Keratinocyte (primary cell): ENCODE measurements around the gene THRB. TPM values are rescaled to one million over a fixed set of nuclear protein-coding genes. Genes with fewer than 3 reads are reported as not detected.

Source experiments
- DNase-seq: peaks from one replicate; pipeline ENCODE4 v3.0.0-alpha.2; 2011; ENCODE audit warnings: low read depth, missing footprints, low spot score
- FAIRE-seq: peaks from 2 replicates; lab custom pipeline; 2011; peaks lifted over from hg19 to GRCh38; lab: Jason Lieb, UNC
- H2AFZ ChIP-seq: 2 replicates; pipeline ENCODE4 v1.6.0; 2012; ENCODE audit warnings: low read length, control low read depth, inconsistent platforms; ENCODE audit not compliant: control insufficient read depth
- H3K27ac ChIP-seq: 2 replicates; pipeline ENCODE4 v1.5.1; 2011; ENCODE audit warnings: low read length; ENCODE audit not compliant: control insufficient read depth, insufficient read depth
- H3K27me3 ChIP-seq: 3 replicates; pipeline ENCODE4 v1.6.0; 2011; ENCODE audit warnings: low read length; ENCODE audit not compliant: control insufficient read depth, insufficient read depth; ENCODE audit errors: extremely low read depth
- H3K36me3 ChIP-seq, 2 experiments: 2 replicates in 1 of 2; 3 replicates in 1 of 2; pipeline ENCODE4 v1.5.1; 2011; ENCODE audit warnings: low read length in 2 of 2, mild to moderate bottlenecking in 1 of 2; ENCODE audit not compliant: control insufficient read depth in 2 of 2, insufficient read depth in 2 of 2; ENCODE audit errors: extremely low read depth in 1 of 2
- H3K4me1 ChIP-seq: 3 replicates; pipeline ENCODE4 v1.5.1; 2011; ENCODE audit warnings: low read length; ENCODE audit not compliant: control insufficient read depth, insufficient read depth; ENCODE audit errors: extremely low read depth
- H3K4me2 ChIP-seq: 3 replicates; pipeline ENCODE4 v1.6.0; 2011; ENCODE audit warnings: low read depth, low read length; ENCODE audit not compliant: control insufficient read depth, insufficient read depth; ENCODE audit errors: extremely low read depth
- H3K4me3 ChIP-seq, 3 experiments: fragments of 200-600 bp in 1 of 3; sonication (generic) in 1 of 3; 2 replicates in 2 of 3; 3 replicates in 1 of 3; pipeline ENCODE4 v1.5.1; 2011 to 2016; ENCODE audit warnings: low read length in 3 of 3, mild to moderate bottlenecking in 3 of 3, control low read depth in 2 of 3, inconsistent platforms in 1 of 3, low read depth in 1 of 3, mixed read lengths in 1 of 3, mixed run types in 1 of 3, moderate library complexity in 1 of 3; ENCODE audit not compliant: control insufficient read depth in 2 of 3, insufficient read depth in 2 of 3; ENCODE audit errors: extremely low read depth in 1 of 3
- H3K79me2 ChIP-seq: 2 replicates; pipeline ENCODE4 v1.6.0; 2012; ENCODE audit warnings: low read length; ENCODE audit not compliant: control insufficient read depth, insufficient read depth
- H3K9ac ChIP-seq: 3 replicates; pipeline ENCODE4 v1.6.0; 2011; ENCODE audit warnings: low read length; ENCODE audit not compliant: control insufficient read depth, insufficient read depth; ENCODE audit errors: extremely low read depth
- H3K9me1 ChIP-seq: 3 replicates; pipeline ENCODE4 v1.6.0; 2011; ENCODE audit warnings: low read length; ENCODE audit not compliant: control insufficient read depth, insufficient read depth; ENCODE audit errors: extremely low read depth
- H3K9me3 ChIP-seq: 2 replicates; pipeline ENCODE4 v1.5.1; 2012; ENCODE audit warnings: low read depth, low read length; ENCODE audit not compliant: control insufficient read depth
- H4K20me1 ChIP-seq: 3 replicates; pipeline ENCODE4 v1.6.0; 2011; ENCODE audit warnings: low read length; ENCODE audit not compliant: control insufficient read depth, insufficient read depth; ENCODE audit errors: extremely low read depth
- EZH2 ChIP-seq: IDR thresholded peaks from one replicate; pipeline ENCODE4 v1.6.1; 2012; ENCODE audit warnings: inconsistent platforms, mild to moderate bottlenecking, low read length, moderate library complexity
- dilution Hi-C: fragments of 300-500 bp; cut with MboI; formaldehyde crosslinking; loops from one replicate; pipeline ENCODE4 v1.7.0; 2020; ENCODE audit warnings: low sequenced_read_pairs; ENCODE audit not compliant: extremely low pct_ligation_motif_present
- polyA plus RNA-seq, 5 experiments: library from polyadenylated mRNA; depleted of rRNA in 3 of 5; stranded (reverse) in 3 of 5; stranded (forward) in 1 of 5; unstranded in 1 of 5; fragments of >200 nt; gene quantifications; 1 replicate in 1 of 5; 2 replicates in 3 of 5; 3 replicates in 1 of 5; pipeline versions ENCODE4 v1.2.1 to v1.2.3, GENCODE V29; 2011 to 2012; ENCODE audit warnings: missing spikeins in 2 of 5, low read depth in 1 of 5, low replicate concordance in 1 of 5
- TF ChIP-seq, protein P1 (sequence below), 3 experiments: IDR thresholded peaks in 1 of 3; conservative IDR thresholded peaks in 1 of 3; optimal IDR thresholded peaks in 1 of 3; 2 replicates in 2 of 3; 3 replicates in 1 of 3; pipeline versions ENCODE3 to v1.5.1; 2011; ENCODE audit warnings: low read length in 3 of 3, mild to moderate bottlenecking in 3 of 3, moderate library complexity in 2 of 3, control low read depth in 1 of 3, inconsistent platforms in 1 of 3; ENCODE audit not compliant: insufficient read depth in 2 of 3; ENCODE audit errors: extremely low read depth in 1 of 3

The THRB gene
- polyA plus RNA-seq, 1 donor (not counting 4 experiments of a cell fraction or from before 2014, with no cell fraction given), result 2.6 TPM

DNA sequence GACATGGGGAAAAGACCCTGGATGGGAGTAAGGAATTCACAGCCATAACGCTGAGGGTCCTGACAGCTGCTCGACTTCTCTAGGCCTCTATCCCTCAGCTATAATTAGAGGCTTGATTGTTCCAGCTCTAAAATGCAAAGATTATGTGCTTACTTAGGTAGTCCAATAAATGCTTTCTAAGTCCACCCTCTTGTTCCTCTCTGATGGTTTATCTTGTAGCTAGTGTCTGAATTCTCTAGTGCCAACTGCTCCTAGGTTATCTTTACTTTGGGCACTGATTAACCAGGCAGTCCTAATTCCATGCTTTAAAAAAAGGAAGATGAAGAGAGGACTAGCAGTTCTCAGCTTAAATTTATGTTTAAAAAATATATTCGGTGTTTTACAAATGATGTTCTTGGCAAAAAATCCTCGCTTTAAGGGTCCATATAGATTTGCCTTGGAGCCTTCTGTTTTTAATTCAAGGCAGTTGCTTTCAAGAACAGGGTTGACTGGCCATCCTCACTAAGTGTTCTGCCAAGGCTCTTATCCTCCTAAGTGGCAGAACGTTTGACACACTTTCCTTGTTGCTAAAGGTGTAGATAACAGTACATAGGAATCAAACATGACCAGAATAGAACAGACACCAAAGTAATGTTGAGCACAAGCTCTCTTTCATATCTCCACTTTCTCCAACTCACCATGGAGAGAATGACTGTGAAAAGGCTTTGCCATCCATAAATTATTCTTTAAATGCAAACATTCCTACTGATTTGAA lies 60.6 kb downstream of the THRB start:
- TF ChIP-seq, protein P1, sequence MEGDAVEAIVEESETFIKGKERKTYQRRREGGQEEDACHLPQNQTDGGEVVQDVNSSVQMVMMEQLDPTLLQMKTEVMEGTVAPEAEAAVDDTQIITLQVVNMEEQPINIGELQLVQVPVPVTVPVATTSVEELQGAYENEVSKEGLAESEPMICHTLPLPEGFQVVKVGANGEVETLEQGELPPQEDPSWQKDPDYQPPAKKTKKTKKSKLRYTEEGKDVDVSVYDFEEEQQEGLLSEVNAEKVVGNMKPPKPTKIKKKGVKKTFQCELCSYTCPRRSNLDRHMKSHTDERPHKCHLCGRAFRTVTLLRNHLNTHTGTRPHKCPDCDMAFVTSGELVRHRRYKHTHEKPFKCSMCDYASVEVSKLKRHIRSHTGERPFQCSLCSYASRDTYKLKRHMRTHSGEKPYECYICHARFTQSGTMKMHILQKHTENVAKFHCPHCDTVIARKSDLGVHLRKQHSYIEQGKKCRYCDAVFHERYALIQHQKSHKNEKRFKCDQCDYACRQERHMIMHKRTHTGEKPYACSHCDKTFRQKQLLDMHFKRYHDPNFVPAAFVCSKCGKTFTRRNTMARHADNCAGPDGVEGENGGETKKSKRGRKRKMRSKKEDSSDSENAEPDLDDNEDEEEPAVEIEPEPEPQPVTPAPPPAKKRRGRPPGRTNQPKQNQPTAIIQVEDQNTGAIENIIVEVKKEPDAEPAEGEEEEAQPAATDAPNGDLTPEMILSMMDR (optimal IDR thresholded peaks at IDR 0.05 in 1 of 3, IDR thresholded peaks at IDR 0.05 in 1 of 3, conservative IDR thresholded peaks at IDR 0.05 in 1 of 3; ENCODE audit: extremely low read depth in 1 of 3, insufficient read depth in 2 of 3, low read length in 3 of 3), result no peak
- TF ChIP-seq EZH2, result no peak
- Histone ChIP-seq H3K36me3 (no peaks in the 10 kb centered on the region), H3K27me3 (no peaks in the 10 kb centered on the region), H3K79me2 (no peaks in the 10 kb centered on the region), H3K9me1 (no peaks in the 10 kb centered on the region), H3K9me3 (no peaks in the 10 kb centered on the region), H3K4me1 (no peaks in the 10 kb centered on the region), H3K9ac (no peak overlapping the region), H3K4me3 (no peak overlapping the region), H3K4me2 (no peak overlapping the region), H3K27ac (no peak overlapping the region), H4K20me1 (no peaks in the 10 kb centered on the region), H2AFZ (no peak overlapping the region)
- DNase-seq (no peak), FAIRE-seq (no peak)
- dilution Hi-C loops, result no loop called here

GRCh38 chr3:24432989-24433388 lies 61.7 kb downstream of the THRB start:
- Histone ChIP-seq H3K9me1 (no peaks in the 10 kb centered on the region), H3K79me2 (no peaks in the 10 kb centered on the region), H3K36me3 (no peaks in the 10 kb centered on the region), H4K20me1 (no peaks in the 10 kb centered on the region), H3K4me1 (no peaks in the 10 kb centered on the region), H3K27ac (no peak overlapping the region), H3K9me3 (no peaks in the 10 kb centered on the region), H3K9ac (no peak overlapping the region), H3K27me3 (no peaks in the 10 kb centered on the region), H3K4me2 (no peak overlapping the region), H3K4me3 (no peak overlapping the region), H2AFZ (no peak overlapping the region)
- dilution Hi-C loops, result no loop called here
- DNase-seq, result no peak
- FAIRE-seq, result no peak
- TF ChIP-seq, protein P1 (optimal IDR thresholded peaks at IDR 0.05 in 1 of 3, IDR thresholded peaks at IDR 0.05 in 1 of 3, conservative IDR thresholded peaks at IDR 0.05 in 1 of 3; ENCODE audit: extremely low read depth in 1 of 3, insufficient read depth in 2 of 3, low read length in 3 of 3), result no peak
- no peak for TF ChIP-seq EZH2
